GM12878 (cell line): Measurements from ENCODE around the gene TRIM71. TPM values are rescaled to one million over a fixed set of nuclear protein-coding genes. Genes with fewer than 3 reads are reported as not detected.

ENCODE experiments used
- BACH1 ChIP-seq: fragments of 450-650 bp; IDR thresholded peaks from 2 replicates; pipeline ENCODE4 v1.6.1; 2017; ENCODE audit warnings: mild to moderate bottlenecking, borderline replicate concordance
- BHLHE40 ChIP-seq, 2 experiments: fragments of 450-650 bp in 1 of 2; IDR thresholded peaks; 2 replicates each; pipeline ENCODE4 v1.6.1; 2011 to 2017; ENCODE audit warnings: low read depth in 2 of 2, borderline replicate concordance in 1 of 2, improper control_type of control experiment in 1 of 2, low read length in 1 of 2, mild to moderate bottlenecking in 1 of 2
- ESRRA ChIP-seq: IDR thresholded peaks from 2 replicates; pipeline ENCODE4 v1.6.1; 2012; ENCODE audit warnings: mild to moderate bottlenecking, low read length, improper control_type of control experiment
- FOS ChIP-seq: IDR thresholded peaks from 3 replicates; pipeline ENCODE4 v1.6.1; 2011; ENCODE audit warnings: borderline replicate concordance; ENCODE audit not compliant: insufficient read length; ENCODE audit errors: extremely low read depth
- IRF4 ChIP-seq: IDR thresholded peaks from 2 replicates; pipeline ENCODE4 v1.6.1; 2011; ENCODE audit warnings: low read depth, low read length
- IRF5 ChIP-seq: fragments of 450-650 bp; IDR thresholded peaks from 2 replicates; pipeline ENCODE4 v1.6.1; 2017; ENCODE audit warnings: borderline replicate concordance
- LARP7 ChIP-seq: fragments of 450-650 bp; IDR thresholded peaks from 2 replicates; pipeline ENCODE4 v1.6.1; 2017; ENCODE audit warnings: mild to moderate bottlenecking
- MAX ChIP-seq: IDR thresholded peaks from 2 replicates; pipeline ENCODE4 v1.6.1; 2012; ENCODE audit warnings: low read depth, low read length, improper control_type of control experiment
- POLR2AphosphoS2 ChIP-seq: IDR thresholded peaks from 2 replicates; pipeline ENCODE4 v1.6.1; 2011; ENCODE audit warnings: low read depth, mild to moderate bottlenecking, low read length, improper control_type of control experiment, moderate library complexity
- RAD51 ChIP-seq: fragments of 450-650 bp; IDR thresholded peaks from 2 replicates; pipeline ENCODE4 v1.6.1; 2016; ENCODE audit warnings: moderate library complexity, mild to moderate bottlenecking, inconsistent platforms
- RBBP5 ChIP-seq: fragments of 200-600 bp; sonication (generic); conservative IDR thresholded peaks from 2 replicates; pipeline ENCODE4 v1.6.1; 2016
- RELB ChIP-seq: fragments of 450-650 bp; IDR thresholded peaks from 2 replicates; pipeline ENCODE4 v1.6.1; 2017; ENCODE audit warnings: low read depth, mild to moderate bottlenecking, moderate library complexity
- SMAD1 ChIP-seq: fragments of 450-650 bp; IDR thresholded peaks from 2 replicates; pipeline ENCODE4 v1.6.1; 2018; ENCODE audit warnings: mild to moderate bottlenecking, low read depth; ENCODE audit not compliant: partially characterized antibody
- TBL1XR1 ChIP-seq: IDR thresholded peaks from 2 replicates; pipeline ENCODE4 v1.6.1; 2012; ENCODE audit warnings: low read depth, low read length, improper control_type of control experiment
- YBX1 ChIP-seq: fragments of 450-650 bp; IDR thresholded peaks from 2 replicates; pipeline ENCODE4 v1.6.1; 2016; ENCODE audit warnings: antibody characterized with exemption
- ZNF24 ChIP-seq: fragments of 450-650 bp; IDR thresholded peaks from 2 replicates; pipeline ENCODE4 v1.6.1; 2017; ENCODE audit warnings: antibody characterized with exemption, mild to moderate bottlenecking
- polyA plus RNA-seq, 11 experiments: library from polyadenylated mRNA; depleted of rRNA in 4 of 11; unstranded in 6 of 11; stranded (reverse) in 5 of 11; fragments of >200 nt; fragmentation: Nextera tagmentation in 4 of 11; fragmentation: Illumina TruSeq in 1 of 11; extraction: Ambion mirVana in 4 of 11; extraction: Trizol in 1 of 11; gene quantifications; 1 replicate in 1 of 11; 2 replicates in 10 of 11; pipeline versions ENCODE4 v1.2.1 to v1.2.3, GENCODE V29; 2011 to 2016; ENCODE audit warnings: inconsistent platforms in 2 of 11, missing spikeins in 2 of 11, low read depth in 1 of 11
- total RNA-seq, 4 experiments: library from RNA; depleted of rRNA in 3 of 4; stranded (reverse); fragments of >200 nt in 3 of 4; fragmentation: Illumina TruSeq in 1 of 4; extraction: Trizol in 1 of 4; gene quantifications; 2 replicates each; pipeline versions ENCODE4 v1.2.1 to v1.2.3, GENCODE V29; 2013 to 2021
- TF ChIP-seq, protein P1 (sequence below): IDR thresholded peaks from 2 replicates; pipeline ENCODE4 v1.6.1; 2011; ENCODE audit warnings: mild to moderate bottlenecking, low read depth, low read length, moderate library complexity; ENCODE audit not compliant: insufficient replicate concordance
- TF ChIP-seq, protein P2 (sequence below): IDR thresholded peaks from 2 replicates; pipeline ENCODE4 v1.6.1; 2012; ENCODE audit warnings: mild to moderate bottlenecking, low read depth, low read length
- TF ChIP-seq, protein P3 (sequence below): fragments of 450-650 bp; IDR thresholded peaks from 2 replicates; pipeline ENCODE4 v1.6.1; 2017; ENCODE audit warnings: mild to moderate bottlenecking, moderate library complexity

TRIM71 gene
- total and polyA plus RNA-seq, 10 of the 15 experiments (the other 5 are each of a cell fraction or from before 2014, with no cell fraction given) = 0.02 to 1.8 (median 0.16) TPM

DNA sequence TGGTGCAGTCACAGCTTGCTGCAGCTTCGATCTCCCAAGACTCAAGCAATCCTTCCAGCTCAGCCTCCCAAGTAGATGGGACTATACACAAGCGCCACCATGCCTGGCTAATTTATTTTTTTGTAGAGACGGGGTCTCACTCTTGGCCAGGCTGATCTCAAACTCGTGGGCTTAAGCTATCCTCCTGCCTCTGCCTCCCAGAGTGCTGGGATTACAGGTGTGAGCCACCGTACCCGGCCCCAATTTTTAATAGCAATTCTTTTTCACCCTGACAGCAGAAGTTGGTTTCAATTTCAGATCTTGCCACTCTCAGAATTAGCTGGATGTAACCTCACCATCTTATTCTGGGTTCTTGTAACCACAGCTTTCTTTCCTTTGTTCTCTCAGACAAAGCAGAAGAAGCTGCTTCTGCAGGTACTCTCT, 64.8 kb downstream of the TRIM71 start (continued):
- TF ChIP-seq, protein P1, sequence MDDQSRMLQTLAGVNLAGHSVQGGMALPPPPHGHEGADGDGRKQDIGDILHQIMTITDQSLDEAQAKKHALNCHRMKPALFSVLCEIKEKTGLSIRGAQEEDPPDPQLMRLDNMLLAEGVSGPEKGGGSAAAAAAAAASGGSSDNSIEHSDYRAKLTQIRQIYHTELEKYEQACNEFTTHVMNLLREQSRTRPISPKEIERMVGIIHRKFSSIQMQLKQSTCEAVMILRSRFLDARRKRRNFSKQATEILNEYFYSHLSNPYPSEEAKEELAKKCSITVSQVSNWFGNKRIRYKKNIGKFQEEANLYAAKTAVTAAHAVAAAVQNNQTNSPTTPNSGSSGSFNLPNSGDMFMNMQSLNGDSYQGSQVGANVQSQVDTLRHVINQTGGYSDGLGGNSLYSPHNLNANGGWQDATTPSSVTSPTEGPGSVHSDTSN = peak; percentile 20
- TF ChIP-seq, protein P2, sequence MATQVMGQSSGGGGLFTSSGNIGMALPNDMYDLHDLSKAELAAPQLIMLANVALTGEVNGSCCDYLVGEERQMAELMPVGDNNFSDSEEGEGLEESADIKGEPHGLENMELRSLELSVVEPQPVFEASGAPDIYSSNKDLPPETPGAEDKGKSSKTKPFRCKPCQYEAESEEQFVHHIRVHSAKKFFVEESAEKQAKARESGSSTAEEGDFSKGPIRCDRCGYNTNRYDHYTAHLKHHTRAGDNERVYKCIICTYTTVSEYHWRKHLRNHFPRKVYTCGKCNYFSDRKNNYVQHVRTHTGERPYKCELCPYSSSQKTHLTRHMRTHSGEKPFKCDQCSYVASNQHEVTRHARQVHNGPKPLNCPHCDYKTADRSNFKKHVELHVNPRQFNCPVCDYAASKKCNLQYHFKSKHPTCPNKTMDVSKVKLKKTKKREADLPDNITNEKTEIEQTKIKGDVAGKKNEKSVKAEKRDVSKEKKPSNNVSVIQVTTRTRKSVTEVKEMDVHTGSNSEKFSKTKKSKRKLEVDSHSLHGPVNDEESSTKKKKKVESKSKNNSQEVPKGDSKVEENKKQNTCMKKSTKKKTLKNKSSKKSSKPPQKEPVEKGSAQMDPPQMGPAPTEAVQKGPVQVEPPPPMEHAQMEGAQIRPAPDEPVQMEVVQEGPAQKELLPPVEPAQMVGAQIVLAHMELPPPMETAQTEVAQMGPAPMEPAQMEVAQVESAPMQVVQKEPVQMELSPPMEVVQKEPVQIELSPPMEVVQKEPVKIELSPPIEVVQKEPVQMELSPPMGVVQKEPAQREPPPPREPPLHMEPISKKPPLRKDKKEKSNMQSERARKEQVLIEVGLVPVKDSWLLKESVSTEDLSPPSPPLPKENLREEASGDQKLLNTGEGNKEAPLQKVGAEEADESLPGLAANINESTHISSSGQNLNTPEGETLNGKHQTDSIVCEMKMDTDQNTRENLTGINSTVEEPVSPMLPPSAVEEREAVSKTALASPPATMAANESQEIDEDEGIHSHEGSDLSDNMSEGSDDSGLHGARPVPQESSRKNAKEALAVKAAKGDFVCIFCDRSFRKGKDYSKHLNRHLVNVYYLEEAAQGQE = no peak
- peak; percentile 73; the same call in 1 of the 2 replicates for TF ChIP-seq BACH1
- TF ChIP-seq IRF5 = no peak
- TF ChIP-seq FOS = no peak
- no peak for TF ChIP-seq POLR2AphosphoS2
- no peak for TF ChIP-seq LARP7
- TF ChIP-seq RBBP5 = no peak
- TF ChIP-seq ZNF24 = 0 out of 2 replicates have a peak, but pooled peaks have one; percentile 8
- peak; percentile 58; the same call in 1 of the 2 replicates for TF ChIP-seq RELB
- TF ChIP-seq MAX = no peak
- peak; percentile 77 for TF ChIP-seq IRF4
- no peak for TF ChIP-seq SMAD1
- TF ChIP-seq, protein P3, sequence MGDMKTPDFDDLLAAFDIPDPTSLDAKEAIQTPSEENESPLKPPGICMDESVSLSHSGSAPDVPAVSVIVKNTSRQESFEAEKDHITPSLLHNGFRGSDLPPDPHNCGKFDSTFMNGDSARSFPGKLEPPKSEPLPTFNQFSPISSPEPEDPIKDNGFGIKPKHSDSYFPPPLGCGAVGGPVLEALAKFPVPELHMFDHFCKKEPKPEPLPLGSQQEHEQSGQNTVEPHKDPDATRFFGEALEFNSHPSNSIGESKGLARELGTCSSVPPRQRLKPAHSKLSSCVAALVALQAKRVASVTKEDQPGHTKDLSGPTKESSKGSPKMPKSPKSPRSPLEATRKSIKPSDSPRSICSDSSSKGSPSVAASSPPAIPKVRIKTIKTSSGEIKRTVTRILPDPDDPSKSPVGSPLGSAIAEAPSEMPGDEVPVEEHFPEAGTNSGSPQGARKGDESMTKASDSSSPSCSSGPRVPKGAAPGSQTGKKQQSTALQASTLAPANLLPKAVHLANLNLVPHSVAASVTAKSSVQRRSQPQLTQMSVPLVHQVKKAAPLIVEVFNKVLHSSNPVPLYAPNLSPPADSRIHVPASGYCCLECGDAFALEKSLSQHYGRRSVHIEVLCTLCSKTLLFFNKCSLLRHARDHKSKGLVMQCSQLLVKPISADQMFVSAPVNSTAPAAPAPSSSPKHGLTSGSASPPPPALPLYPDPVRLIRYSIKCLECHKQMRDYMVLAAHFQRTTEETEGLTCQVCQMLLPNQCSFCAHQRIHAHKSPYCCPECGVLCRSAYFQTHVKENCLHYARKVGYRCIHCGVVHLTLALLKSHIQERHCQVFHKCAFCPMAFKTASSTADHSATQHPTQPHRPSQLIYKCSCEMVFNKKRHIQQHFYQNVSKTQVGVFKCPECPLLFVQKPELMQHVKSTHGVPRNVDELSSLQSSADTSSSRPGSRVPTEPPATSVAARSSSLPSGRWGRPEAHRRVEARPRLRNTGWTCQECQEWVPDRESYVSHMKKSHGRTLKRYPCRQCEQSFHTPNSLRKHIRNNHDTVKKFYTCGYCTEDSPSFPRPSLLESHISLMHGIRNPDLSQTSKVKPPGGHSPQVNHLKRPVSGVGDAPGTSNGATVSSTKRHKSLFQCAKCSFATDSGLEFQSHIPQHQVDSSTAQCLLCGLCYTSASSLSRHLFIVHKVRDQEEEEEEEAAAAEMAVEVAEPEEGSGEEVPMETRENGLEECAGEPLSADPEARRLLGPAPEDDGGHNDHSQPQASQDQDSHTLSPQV = no peak
- no peak for TF ChIP-seq ESRRA
- TF ChIP-seq BHLHE40 (IDR thresholded peaks at IDR 0.05; ENCODE audit: borderline replicate concordance in 1 of 2, low read depth in 2 of 2, low read length in 1 of 2) = peak; percentile 28 to 67; a peak in 1 of 4 replicates
- TF ChIP-seq RAD51 = no peak
- no peak for TF ChIP-seq TBL1XR1
- TF ChIP-seq YBX1 = no peak
